ENCODE results near the gene TMEM131L.
A peak's percentile ranks its signal among the peaks of the same experiment; 100 is the strongest.
"Not testable (repeated sequence)": the region's sequence is repeated elsewhere in the genome, so short reads cannot be mapped to it uniquely, and the experiment has no call there.

TMEM131L gene

GRCh38 chr4:153666505-153666904, 200.3 kb downstream of the TMEM131L start:
- DNase-seq = not testable (repeated sequence)

- no peak for DNase-seq
Measured at GRCh38 chr4:153668647-153669046, 202.5 kb downstream of the TMEM131L start.

- no peak for DNase-seq
Measured at GRCh38 chr4:153669838-153670237, 203.7 kb downstream of the TMEM131L start.

GRCh38 chr4:153676486-153676885, 210.3 kb downstream of the TMEM131L start:
- no peak for DNase-seq

GRCh38 chr4:153676984-153677383, 210.8 kb downstream of the TMEM131L start:
- DNase-seq = no peak

- no peak for DNase-seq
Measured at GRCh38 chr4:153679486-153679885, 213.3 kb downstream of the TMEM131L start.

- peak in 1 of 2 experiments; percentile 24 for DNase-seq
Measured at GRCh38 chr4:153683763-153684181, 217.6 kb downstream of the TMEM131L start.

GRCh38 chr4:153684182-153684970, 218.2 kb downstream of the TMEM131L start, which contains the start of gene TLR2:
TLR2 (plus strand) TSS chr4:153684280; CDS start chr4:153702908, 18,628 bp downstream.
- DNase-seq = peak in 1 of 2 experiments; percentile 60

GRCh38 chr4:153684971-153685371, 218.8 kb downstream of the TMEM131L start:
- DNase-seq = no peak

Data from NCI-H526 (cell line).